HCT116 (cell line): ENCODE data around the gene TCF23.

Experiments
- REST ChIP-seq: IDR thresholded peaks from 2 replicates; pipeline ENCODE4 v1.6.1; 2012; ENCODE audit warnings: low read depth
- SP1 ChIP-seq: IDR thresholded peaks from 2 replicates; pipeline ENCODE4 v1.6.1; 2012; ENCODE audit warnings: low read depth
- TF ChIP-seq, protein P1 (sequence below), 3 experiments: fragments of 200-600 bp in 1 of 3; sonication (generic) in 1 of 3; IDR thresholded peaks in 2 of 3; conservative IDR thresholded peaks in 1 of 3; 2 replicates each; pipeline ENCODE4 v1.5.1; 2012 to 2017; ENCODE audit warnings: low read depth in 2 of 3, low read length in 2 of 3, antibody characterized with exemption in 1 of 3, borderline replicate concordance in 1 of 3, control low read depth in 1 of 3, mild to moderate bottlenecking in 1 of 3, mixed read lengths in 1 of 3, mixed run types in 1 of 3, moderate library complexity in 1 of 3; ENCODE audit not compliant: insufficient read depth in 1 of 3

- TF ChIP-seq SP1 (no peak), REST (no peak)
- TF ChIP-seq, protein P1, sequence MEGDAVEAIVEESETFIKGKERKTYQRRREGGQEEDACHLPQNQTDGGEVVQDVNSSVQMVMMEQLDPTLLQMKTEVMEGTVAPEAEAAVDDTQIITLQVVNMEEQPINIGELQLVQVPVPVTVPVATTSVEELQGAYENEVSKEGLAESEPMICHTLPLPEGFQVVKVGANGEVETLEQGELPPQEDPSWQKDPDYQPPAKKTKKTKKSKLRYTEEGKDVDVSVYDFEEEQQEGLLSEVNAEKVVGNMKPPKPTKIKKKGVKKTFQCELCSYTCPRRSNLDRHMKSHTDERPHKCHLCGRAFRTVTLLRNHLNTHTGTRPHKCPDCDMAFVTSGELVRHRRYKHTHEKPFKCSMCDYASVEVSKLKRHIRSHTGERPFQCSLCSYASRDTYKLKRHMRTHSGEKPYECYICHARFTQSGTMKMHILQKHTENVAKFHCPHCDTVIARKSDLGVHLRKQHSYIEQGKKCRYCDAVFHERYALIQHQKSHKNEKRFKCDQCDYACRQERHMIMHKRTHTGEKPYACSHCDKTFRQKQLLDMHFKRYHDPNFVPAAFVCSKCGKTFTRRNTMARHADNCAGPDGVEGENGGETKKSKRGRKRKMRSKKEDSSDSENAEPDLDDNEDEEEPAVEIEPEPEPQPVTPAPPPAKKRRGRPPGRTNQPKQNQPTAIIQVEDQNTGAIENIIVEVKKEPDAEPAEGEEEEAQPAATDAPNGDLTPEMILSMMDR (IDR thresholded peaks at IDR 0.05 in 2 of 3, conservative IDR thresholded peaks at IDR 0.05 in 1 of 3; ENCODE audit: borderline replicate concordance in 1 of 3, insufficient read depth in 1 of 3, low read depth in 2 of 3, low read length in 2 of 3), result no peak
Observed at GRCh38 chr2:27130396-27130795, 18.4 kb upstream of the TCF23 start.
